Mesenchymal stem cell (in vitro differentiated cells and primary cell): ENCODE results near the gene ISYNA1.
"Not testable (repeated sequence)": the region's sequence is repeated elsewhere in the genome, so short reads cannot be mapped to it uniquely, and the experiment has no call there.

Source experiments
- DNase-seq: peaks from one replicate; pipeline ENCODE4 v3.0.0-alpha.2; 2013
- H2AFZ ChIP-seq: one replicate; pipeline ENCODE4 v1.6.1; 2013; ENCODE audit warnings: low read depth, mild to moderate bottlenecking, control low read depth, inconsistent platforms, low read length, moderate library complexity
- H2AK5ac ChIP-seq: 2 replicates; pipeline ENCODE4 v1.6.1; 2013; ENCODE audit warnings: low read length, moderate library complexity, mild to moderate bottlenecking, inconsistent platforms; ENCODE audit not compliant: severe bottlenecking
- H2BK120ac ChIP-seq: one replicate; pipeline ENCODE4 v1.6.1; 2013; ENCODE audit warnings: low read depth, mild to moderate bottlenecking, inconsistent platforms, low read length, moderate library complexity
- H2BK12ac ChIP-seq, 2 experiments: one replicate each; pipeline ENCODE4 v1.6.1; 2013; ENCODE audit warnings: inconsistent platforms in 2 of 2, low read length in 2 of 2, mild to moderate bottlenecking in 2 of 2, moderate library complexity in 2 of 2, control low read depth in 1 of 2
- H2BK15ac ChIP-seq: one replicate; pipeline ENCODE4 v1.6.1; 2013; ENCODE audit warnings: mild to moderate bottlenecking, low read depth, inconsistent platforms; ENCODE audit not compliant: poor library complexity, severe bottlenecking
- H2BK5ac ChIP-seq: 2 replicates; pipeline ENCODE4 v1.6.1; 2013; ENCODE audit warnings: low read depth, mild to moderate bottlenecking, low read length, control low read depth, inconsistent platforms; ENCODE audit not compliant: poor library complexity, severe bottlenecking
- H3K14ac ChIP-seq, 2 experiments: one replicate each; pipeline ENCODE4 v1.6.1; 2013; ENCODE audit warnings: inconsistent platforms in 2 of 2, low read length in 2 of 2, control low read depth in 1 of 2, mild to moderate bottlenecking in 1 of 2, moderate library complexity in 1 of 2
- H3K18ac ChIP-seq, 2 experiments: one replicate each; pipeline ENCODE4 v1.6.1; 2013; ENCODE audit warnings: inconsistent platforms in 2 of 2, low read length in 2 of 2, control low read depth in 1 of 2, low read depth in 1 of 2, mild to moderate bottlenecking in 1 of 2
- H3K23ac ChIP-seq, 2 experiments: one replicate each; pipeline ENCODE4 v1.6.1; 2013; ENCODE audit warnings: inconsistent platforms in 2 of 2, low read length in 2 of 2, mild to moderate bottlenecking in 2 of 2, moderate library complexity in 2 of 2, control low read depth in 1 of 2
- H3K27ac ChIP-seq: 2 replicates; pipeline ENCODE4 v1.5.1; 2013; ENCODE audit warnings: mild to moderate bottlenecking, moderate library complexity, low read length, control low read depth, inconsistent platforms; ENCODE audit not compliant: poor library complexity, severe bottlenecking
- H3K27me3 ChIP-seq, 2 experiments: 2 replicates each; pipeline versions ENCODE4 v1.6.1 to v1.7.0; 2013; ENCODE audit warnings: low read length in 2 of 2, mild to moderate bottlenecking in 2 of 2, moderate library complexity in 2 of 2, control low read depth in 1 of 2, inconsistent platforms in 1 of 2; ENCODE audit not compliant: control insufficient read depth in 1 of 2, insufficient read depth in 1 of 2
- H3K36me3 ChIP-seq, 2 experiments: 2 replicates each; pipeline versions ENCODE4 v1.6.1 to v1.7.0; 2013; ENCODE audit warnings: low read length in 2 of 2, control low read depth in 1 of 2, inconsistent platforms in 1 of 2, low read depth in 1 of 2, mild to moderate bottlenecking in 1 of 2; ENCODE audit not compliant: insufficient read depth in 2 of 2, control insufficient read depth in 1 of 2
- H3K4ac ChIP-seq, 2 experiments: one replicate each; pipeline ENCODE4 v1.6.1; 2013; ENCODE audit warnings: inconsistent platforms in 2 of 2, low read length in 2 of 2, mild to moderate bottlenecking in 2 of 2, moderate library complexity in 2 of 2, control low read depth in 1 of 2, low read depth in 1 of 2
- H3K4me1 ChIP-seq: 2 replicates; pipeline ENCODE4 v1.6.1; 2013; ENCODE audit warnings: low read depth, low read length, control low read depth; ENCODE audit not compliant: control insufficient read depth, insufficient read depth
- H3K4me2 ChIP-seq: 2 replicates; pipeline ENCODE4 v1.6.1; 2013; ENCODE audit warnings: low read length, mild to moderate bottlenecking, inconsistent platforms; ENCODE audit not compliant: poor library complexity, severe bottlenecking
- H3K4me3 ChIP-seq, 2 experiments: 2 replicates each; pipeline versions ENCODE4 v1.5.1 to v1.7.0; 2013; ENCODE audit warnings: low read length in 2 of 2, mild to moderate bottlenecking in 2 of 2, control low read depth in 1 of 2, low read depth in 1 of 2; ENCODE audit not compliant: insufficient read depth in 1 of 2
- H3K79me1 ChIP-seq: replicated peaks from 2 replicates; pipeline ENCODE4 v1.6.1; 2013; ENCODE audit warnings: mild to moderate bottlenecking, control low read depth, low read length, inconsistent platforms; ENCODE audit not compliant: poor library complexity, severe bottlenecking
- H3K9ac ChIP-seq: 2 replicates; pipeline ENCODE4 v1.7.0; 2013; ENCODE audit warnings: mild to moderate bottlenecking, low read length, moderate library complexity
- H3K9me3 ChIP-seq: 2 replicates; pipeline ENCODE4 v1.7.0; 2013; ENCODE audit warnings: mild to moderate bottlenecking, low read length; ENCODE audit not compliant: control insufficient read depth
- H4K8ac ChIP-seq: one replicate; pipeline ENCODE4 v1.6.1; 2013; ENCODE audit warnings: inconsistent platforms, mild to moderate bottlenecking, low read length, moderate library complexity
- H4K91ac ChIP-seq: one replicate; pipeline ENCODE4 v1.6.1; 2013; ENCODE audit warnings: mild to moderate bottlenecking, low read length, inconsistent platforms
- WGBS: methylation state at CpG from one replicate; pipeline ENCODE4 v1.1.7; 2013; ENCODE audit warnings: mixed read lengths; 5-methylcytosine and 5-hydroxymethylcytosine counted together

The ISYNA1 gene

DNA sequence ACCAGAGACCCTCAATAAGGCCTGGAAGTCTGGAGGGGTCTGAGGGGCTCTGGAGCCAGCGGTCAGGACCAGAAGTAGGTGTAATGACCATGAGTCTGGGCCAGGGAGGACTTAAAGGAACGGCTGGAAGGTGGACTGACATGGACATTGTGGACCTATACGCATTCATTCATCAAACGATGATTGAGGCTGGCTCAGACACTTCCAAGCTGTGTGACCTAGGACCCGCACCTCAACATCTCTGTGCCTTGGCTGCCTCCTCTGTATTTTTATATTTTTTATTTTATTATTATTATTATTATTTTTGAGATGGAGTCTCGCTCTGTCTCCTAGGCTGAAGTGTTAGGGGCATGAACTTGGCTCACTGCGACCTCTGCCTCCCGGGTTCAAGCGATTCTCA, 31.2 kb downstream of the ISYNA1 start:
- Histone ChIP-seq H2BK5ac (no peak overlapping the region), H3K14ac (no peak overlapping the region), H3K4me3 (no peak overlapping the region), H2AK5ac (no peak overlapping the region), H3K27ac (no peak overlapping the region), H3K27me3 (no peaks in the 10 kb centered on the region), H3K36me3 (no peaks in the 10 kb centered on the region), H3K9me3 (no peaks in the 10 kb centered on the region), H3K4me1 (peaks cover 24% of the 10 kb centered on the region), H3K23ac (no peak overlapping the region), H4K8ac (no peak overlapping the region), H2BK12ac (no peak overlapping the region), H4K91ac (no peak overlapping the region), H3K4ac (no peak overlapping the region), H2BK120ac (no peak overlapping the region), H3K18ac (no peak overlapping the region), H2AFZ (no peak overlapping the region), H3K4me2 (no peak overlapping the region), H3K79me1 (no peaks in the 10 kb centered on the region), H2BK15ac (no peak overlapping the region), H3K9ac (no peak overlapping the region)
- DNase-seq, result no peak
- WGBS, result 96% methylated on average over 8 of the region's 9 CpGs

DNA sequence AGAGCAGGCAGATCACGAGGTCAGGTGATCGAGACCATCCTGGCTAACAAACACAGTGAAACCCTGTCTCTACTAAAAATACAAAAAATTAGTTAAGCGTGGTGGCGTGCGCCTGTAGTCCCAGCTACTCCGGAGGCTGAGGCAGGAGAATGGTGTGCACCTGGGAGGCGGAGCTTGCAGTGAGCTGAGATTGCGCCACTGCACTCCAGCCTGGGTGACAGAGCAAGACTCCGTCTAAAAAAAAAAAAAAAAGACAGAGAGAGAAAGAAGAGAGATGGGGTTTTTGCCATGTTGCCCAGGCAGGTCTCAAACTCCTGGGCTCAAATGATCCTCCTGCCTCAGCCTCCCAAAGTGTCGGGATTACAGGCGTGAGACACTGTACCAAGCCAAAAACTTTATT, 32.2 kb downstream of the ISYNA1 start:
- H3K4me2 ChIP-seq, H3K23ac ChIP-seq, H3K36me3 ChIP-seq, H2BK12ac ChIP-seq, H3K14ac ChIP-seq, H2BK5ac ChIP-seq, H3K9me3 ChIP-seq, H3K18ac ChIP-seq, H3K9ac ChIP-seq, H3K79me1 ChIP-seq, H3K27me3 ChIP-seq, H2BK120ac ChIP-seq, H3K4me3 ChIP-seq, DNase-seq, H2BK15ac ChIP-seq, H3K4ac ChIP-seq, H4K91ac ChIP-seq, H2AK5ac ChIP-seq, H4K8ac ChIP-seq, H2AFZ ChIP-seq, H3K27ac ChIP-seq: not testable (repeated sequence)
- 94% methylated on average over 8 of the region's 11 CpGs for WGBS
- H3K4me1 ChIP-seq, result peaks cover 27% of the 10 kb centered on the region

DNA sequence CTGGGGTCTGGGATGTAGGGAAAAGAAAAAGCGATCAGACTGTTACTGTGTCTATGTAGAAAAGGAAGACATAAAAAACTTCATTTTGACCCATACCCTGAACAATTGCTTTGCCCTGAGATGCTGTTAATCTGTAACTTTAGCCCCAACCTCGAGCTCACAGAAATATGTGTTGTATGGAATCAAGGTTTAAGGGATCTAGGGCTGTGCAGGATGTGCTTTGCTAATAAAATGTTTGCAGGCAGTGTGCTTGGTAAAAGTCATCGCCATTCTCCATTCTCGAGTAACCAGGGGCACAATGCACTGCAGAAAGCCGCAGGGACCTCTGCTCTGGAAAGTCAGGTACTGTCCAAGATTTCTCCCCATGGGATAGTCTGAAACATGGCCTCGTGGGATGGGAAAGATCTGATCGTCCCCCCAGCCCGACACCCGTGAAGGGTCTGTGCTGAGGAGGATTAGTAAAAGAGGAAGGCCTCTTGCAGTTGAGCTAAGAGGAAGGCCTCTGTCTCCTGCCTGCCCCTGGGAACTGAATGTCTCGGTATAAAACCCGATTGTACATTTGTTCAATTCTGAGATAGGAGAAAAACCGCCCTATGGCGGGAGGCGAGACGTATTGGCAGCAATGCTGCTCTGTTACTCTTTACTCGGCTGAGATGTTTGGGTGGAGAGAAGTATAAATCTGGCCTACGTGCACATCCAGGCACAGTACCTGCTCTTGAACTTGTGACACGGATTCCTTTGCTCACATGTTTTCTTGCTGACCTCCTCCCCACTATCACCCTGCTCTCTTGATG, 35.3 kb downstream of the ISYNA1 start:
- not testable (repeated sequence) for H3K14ac ChIP-seq, H2BK15ac ChIP-seq, H2AFZ ChIP-seq, H3K23ac ChIP-seq, H3K9ac ChIP-seq, H3K36me3 ChIP-seq, H3K9me3 ChIP-seq, DNase-seq, H4K91ac ChIP-seq, H3K18ac ChIP-seq, H3K79me1 ChIP-seq, H3K4me3 ChIP-seq, H3K27me3 ChIP-seq
- Histone ChIP-seq H3K4ac (peak overlapping the region in 1 of 2 experiments; percentile 59), H2BK12ac (peak overlapping the region in 1 of 2 experiments; percentile 7), H3K4me1 (peaks cover 30% of the 10 kb centered on the region), H2BK5ac (peak overlapping the region; percentile 97), H3K4me2 (peak overlapping the region; percentile 73), H2AK5ac (peak overlapping the region; percentile 91), H3K27ac (peak overlapping the region; percentile 98), H2BK120ac (peak overlapping the region; percentile 90), H4K8ac (peak overlapping the region; percentile 51)
- 85% methylated on average over 13 of the region's 18 CpGs for WGBS

DNA sequence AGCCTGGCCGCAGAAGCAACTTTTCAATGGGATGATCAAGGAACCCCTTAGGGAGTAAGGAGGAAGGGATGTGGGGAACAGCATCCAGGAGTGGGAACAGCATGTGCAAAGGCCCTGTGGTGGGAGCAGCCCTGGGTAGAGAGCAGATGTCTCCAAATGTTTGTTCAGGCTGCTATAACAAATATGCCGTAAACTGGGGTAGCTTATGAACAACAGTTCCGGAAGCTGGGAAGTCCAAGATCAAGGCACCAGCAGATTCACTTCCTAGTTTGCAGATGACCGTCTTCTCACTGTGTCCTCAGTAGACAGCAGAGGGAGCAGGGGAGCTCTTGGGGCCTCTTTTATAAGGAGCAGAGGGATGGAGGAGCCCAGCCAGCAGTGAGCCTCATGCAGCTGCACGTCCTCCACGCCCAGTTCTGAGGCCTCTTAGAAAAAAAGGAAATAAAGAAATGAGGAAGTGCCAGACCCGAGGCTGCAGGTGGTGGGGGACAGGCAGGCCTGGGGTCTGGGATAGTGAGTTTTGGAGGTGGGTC, 36.3 kb downstream of the ISYNA1 start:
- Histone ChIP-seq H2AFZ (no peak overlapping the region), H3K4me1 (peaks cover 34% of the 10 kb centered on the region), H3K23ac (peak overlapping the region in 1 of 2 experiments; percentile 17), H3K36me3 (no peaks in the 10 kb centered on the region), H2BK15ac (peak overlapping the region; percentile 73), H3K27ac (peak overlapping the region; percentile 98), H2BK5ac (peak overlapping the region; percentile 97), H3K27me3 (peaks cover 0 to 15% of the 10 kb centered on the region in 2 experiments), H3K79me1 (no peaks in the 10 kb centered on the region), H4K8ac (peak overlapping the region; percentile 81), H3K18ac (peak overlapping the region; percentile 47 to 93), H3K4ac (peak overlapping the region in 1 of 2 experiments; percentile 59), H3K4me2 (peak overlapping the region; percentile 73), H2BK12ac (peak overlapping the region in 1 of 2 experiments; percentile 75), H2AK5ac (peak overlapping the region; percentile 96), H2BK120ac (peak overlapping the region; percentile 90), H3K9ac (peak overlapping the region; percentile 40), H3K4me3 (no peak overlapping the region), H4K91ac (peak overlapping the region; percentile 69), H3K9me3 (no peaks in the 10 kb centered on the region), H3K14ac (no peak overlapping the region)
- WGBS, result 53% methylated on average over 7 of the region's 7 CpGs
- DNase-seq, result peak; percentile 82
